ENCODE data around the gene TMX4. TPM values are rescaled to one million over a fixed set of nuclear protein-coding genes. Genes with fewer than 3 reads are reported as not detected.

Gene TMX4
- total and polyA plus RNA-seq, 4 donors, result 12.6 to 17.3 (median 15.9) TPM

DNA sequence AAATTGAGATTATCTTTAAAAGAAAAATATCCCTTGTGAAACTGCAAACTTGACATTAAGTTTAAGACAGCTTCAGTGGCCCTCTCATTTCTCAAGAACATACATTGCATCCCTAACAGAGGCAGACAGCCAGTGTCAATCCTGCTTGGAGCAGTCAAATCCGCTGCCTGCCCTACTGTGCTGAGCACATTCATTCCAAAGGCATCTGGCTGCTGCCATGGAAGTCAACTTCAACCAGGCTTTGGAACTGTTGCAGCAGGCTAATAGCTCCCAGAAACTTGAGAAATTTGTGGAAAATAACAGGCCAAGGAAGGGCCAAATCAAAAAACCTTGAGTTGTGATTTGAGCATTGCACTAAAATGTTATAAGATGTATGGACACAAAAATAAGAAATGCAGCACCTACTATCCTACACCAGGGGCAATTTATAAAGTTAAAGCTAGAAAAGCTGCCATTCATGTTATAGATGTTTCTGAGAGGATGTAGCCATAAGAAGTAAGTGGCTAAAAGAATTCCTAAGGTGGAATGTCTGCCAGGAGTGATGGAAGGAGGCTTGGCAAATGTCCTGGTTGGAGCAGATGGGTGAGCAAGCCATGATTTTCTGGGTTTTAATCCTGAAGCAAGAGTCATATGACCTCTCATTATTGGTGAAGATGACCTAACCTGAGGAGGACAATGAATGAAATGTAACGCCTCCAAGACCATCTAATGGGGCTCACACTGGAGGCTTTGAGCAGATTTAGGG is 47.9 kb downstream of the TMX4 start:
- Histone ChIP-seq H3K27me3 (ENCODE audit: control insufficient read depth in 4 of 4, insufficient read depth in 4 of 4, low read length in 3 of 4) (no peaks in the 10 kb centered on the region), H3K9me3 (ENCODE audit: control insufficient read depth in 4 of 4, low read length in 3 of 4) (no peaks in the 10 kb centered on the region), H3K27ac (ENCODE audit: low read depth in 1 of 2, low read length in 2 of 2) (no peak overlapping the region), H3K36me3 (ENCODE audit: control insufficient read depth in 4 of 4, insufficient read depth in 3 of 4, low read depth in 1 of 4, low read length in 3 of 4) (no peaks in the 10 kb centered on the region), H3K4me1 (ENCODE audit: control insufficient read depth in 4 of 4, insufficient read depth in 4 of 4, low read length in 3 of 4) (peaks cover 0 to 8% (median under 1%) of the 10 kb centered on the region in 4 donors), H3K9ac (ENCODE audit: low read depth in 1 of 2, low read length in 2 of 2) (no peak overlapping the region), H3K4me3 (ENCODE audit: low read depth in 1 of 3, low read length in 3 of 3) (no peak overlapping the region)
- TF ChIP-seq JUND (IDR thresholded peaks at IDR 0.05) (no peak), NR2F2 (IDR thresholded peaks at IDR 0.05) (no peak), FOXA2 (IDR thresholded peaks at IDR 0.05) (no peak), SP1 (IDR thresholded peaks at IDR 0.05) (no peak), HNF4G (IDR thresholded peaks at IDR 0.05) (no peak), ATF3 (IDR thresholded peaks at IDR 0.05) (no peak), EGR1 (IDR thresholded peaks at IDR 0.05; ENCODE audit: low read depth in 2 of 2) (no peak), RAD21 (IDR thresholded peaks at IDR 0.05) (no peak), FOXA1 (IDR thresholded peaks at IDR 0.05) (no peak), HNF4A (conservative IDR thresholded peaks at IDR 0.05) (no peak), YY1 (IDR thresholded peaks at IDR 0.05) (no peak), ZBTB33 (IDR thresholded peaks at IDR 0.05) (no peak)
- TF ChIP-seq, protein P1, sequence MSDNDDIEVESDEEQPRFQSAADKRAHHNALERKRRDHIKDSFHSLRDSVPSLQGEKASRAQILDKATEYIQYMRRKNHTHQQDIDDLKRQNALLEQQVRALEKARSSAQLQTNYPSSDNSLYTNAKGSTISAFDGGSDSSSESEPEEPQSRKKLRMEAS (IDR thresholded peaks at IDR 0.05), result no peak
- TF ChIP-seq, protein P2, sequence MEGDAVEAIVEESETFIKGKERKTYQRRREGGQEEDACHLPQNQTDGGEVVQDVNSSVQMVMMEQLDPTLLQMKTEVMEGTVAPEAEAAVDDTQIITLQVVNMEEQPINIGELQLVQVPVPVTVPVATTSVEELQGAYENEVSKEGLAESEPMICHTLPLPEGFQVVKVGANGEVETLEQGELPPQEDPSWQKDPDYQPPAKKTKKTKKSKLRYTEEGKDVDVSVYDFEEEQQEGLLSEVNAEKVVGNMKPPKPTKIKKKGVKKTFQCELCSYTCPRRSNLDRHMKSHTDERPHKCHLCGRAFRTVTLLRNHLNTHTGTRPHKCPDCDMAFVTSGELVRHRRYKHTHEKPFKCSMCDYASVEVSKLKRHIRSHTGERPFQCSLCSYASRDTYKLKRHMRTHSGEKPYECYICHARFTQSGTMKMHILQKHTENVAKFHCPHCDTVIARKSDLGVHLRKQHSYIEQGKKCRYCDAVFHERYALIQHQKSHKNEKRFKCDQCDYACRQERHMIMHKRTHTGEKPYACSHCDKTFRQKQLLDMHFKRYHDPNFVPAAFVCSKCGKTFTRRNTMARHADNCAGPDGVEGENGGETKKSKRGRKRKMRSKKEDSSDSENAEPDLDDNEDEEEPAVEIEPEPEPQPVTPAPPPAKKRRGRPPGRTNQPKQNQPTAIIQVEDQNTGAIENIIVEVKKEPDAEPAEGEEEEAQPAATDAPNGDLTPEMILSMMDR (IDR thresholded peaks at IDR 0.05; ENCODE audit: low read depth, low read length, missing input control), result no peak
- DNase-seq (ENCODE audit: low spot score), result no peak
- 91% methylated on average over 2 of the region's 2 CpGs for WGBS

- no peaks in the 10 kb centered on the region for H3K4me1 ChIP-seq (ENCODE audit: control insufficient read depth in 4 of 4, insufficient read depth in 4 of 4, low read length in 3 of 4)
- no peaks in the 10 kb centered on the region for H3K9me3 ChIP-seq (ENCODE audit: control insufficient read depth in 4 of 4, low read length in 3 of 4)
- WGBS, result 80% methylated on average over 4 of the region's 4 CpGs
- no peak overlapping the region for H3K27ac ChIP-seq (ENCODE audit: low read depth in 1 of 2, low read length in 2 of 2)
- H3K9ac ChIP-seq (ENCODE audit: low read depth in 1 of 2, low read length in 2 of 2), result no peak overlapping the region
- H3K36me3 ChIP-seq (ENCODE audit: control insufficient read depth in 4 of 4, insufficient read depth in 3 of 4, low read depth in 1 of 4, low read length in 3 of 4), result no peaks in the 10 kb centered on the region
- DNase-seq (ENCODE audit: low spot score), result no peak
- H3K4me3 ChIP-seq (ENCODE audit: low read depth in 1 of 3, low read length in 3 of 3), result no peak overlapping the region
- H3K27me3 ChIP-seq (ENCODE audit: control insufficient read depth in 4 of 4, insufficient read depth in 4 of 4, low read length in 3 of 4), result no peaks in the 10 kb centered on the region
- TF ChIP-seq TAF1 (conservative IDR thresholded peaks at IDR 0.05) (no peak), JUND (IDR thresholded peaks at IDR 0.05) (no peak), REST (IDR thresholded peaks at IDR 0.05) (no peak), HNF4A (conservative IDR thresholded peaks at IDR 0.05) (no peak), RXRA (IDR thresholded peaks at IDR 0.05) (no peak), ZBTB33 (IDR thresholded peaks at IDR 0.05) (no peak), GABPA (IDR thresholded peaks at IDR 0.05 in 1 of 2, conservative IDR thresholded peaks at IDR 0.05 in 1 of 2) (no peak), EGR1 (IDR thresholded peaks at IDR 0.05; ENCODE audit: low read depth in 2 of 2) (no peak), YY1 (IDR thresholded peaks at IDR 0.05) (no peak), FOXA2 (IDR thresholded peaks at IDR 0.05) (no peak), HNF4G (IDR thresholded peaks at IDR 0.05) (no peak), SP1 (IDR thresholded peaks at IDR 0.05) (no peak)
- TF ChIP-seq, protein P2 (IDR thresholded peaks at IDR 0.05; ENCODE audit: low read depth, low read length, missing input control), result no peak
Observed at GRCh38 chr20:7967199-7967844, 52.2 kb downstream of the TMX4 start.
